Spinal cord (tissue), 10 donors: ENCODE results near the gene RAI14. TPM values are rescaled to one million over a fixed set of nuclear protein-coding genes. Genes with fewer than 3 reads are reported as not detected.

Source experiments
- DNase-seq, 6 donors: peaks; one replicate each; pipeline versions ENCODE4 v3.0.0 to v3.0.0-alpha.2; 2013 to 2015; ENCODE audit warnings: low spot score in 6 of 6, low read depth in 4 of 6
- H3K27ac ChIP-seq: one replicate; pipeline ENCODE4 v1.5.1; 2013; ENCODE audit warnings: low read depth, low read length, control low read depth
- H3K27me3 ChIP-seq: one replicate; pipeline ENCODE4 v1.6.1; 2013; ENCODE audit warnings: low read length; ENCODE audit not compliant: control insufficient read depth, insufficient read depth
- H3K36me3 ChIP-seq: one replicate; pipeline ENCODE4 v1.6.1; 2013; ENCODE audit warnings: low read length; ENCODE audit not compliant: control insufficient read depth, insufficient read depth
- H3K4me1 ChIP-seq: one replicate; pipeline ENCODE4 v1.6.1; 2013; ENCODE audit warnings: low read length; ENCODE audit not compliant: control insufficient read depth, insufficient read depth
- H3K4me3 ChIP-seq: one replicate; pipeline ENCODE4 v1.5.1; 2013; ENCODE audit warnings: low read depth, low read length, control low read depth
- H3K9me3 ChIP-seq: one replicate; pipeline ENCODE4 v1.6.1; 2013; ENCODE audit warnings: low read length; ENCODE audit not compliant: control insufficient read depth, insufficient read depth
- WGBS: methylation state at CpG from one replicate; pipeline ENCODE4 v1.1.5; 2013; ENCODE audit warnings: missing lambda C conversion rate; ENCODE audit not compliant: insufficient coverage; 5-methylcytosine and 5-hydroxymethylcytosine counted together
- polyA plus RNA-seq, 2 donors: library from polyadenylated mRNA; unstranded; fragments of 120-200 nt; gene quantifications; one replicate each; pipeline ENCODE4 v1.2.1, GENCODE V29; 2013; ENCODE audit not compliant: insufficient read length in 2 of 2
- total RNA-seq, 2 donors: library from RNA; depleted of rRNA in 1 of 2; stranded (reverse); fragments of 120-200 nt in 1 of 2; fragments of >200 nt in 1 of 2; gene quantifications; one replicate each; pipeline versions ENCODE4 v1.2.3 to v1.2.4, GENCODE V29; 2013 to 2014
- donor health status: healthy.

RAI14 gene
- total and polyA plus RNA-seq, 4 donors, result 17.3 to 48.8 (median 26.9) TPM

GRCh38 chr5:34843497-34843896, 187.4 kb downstream of the RAI14 start:
- DNase-seq, result no peak
- Histone ChIP-seq H3K4me3 (no peak overlapping the region), H3K27ac (no peak overlapping the region), H3K36me3 (no peaks in the 10 kb centered on the region), H3K27me3 (no peaks in the 10 kb centered on the region), H3K9me3 (no peaks in the 10 kb centered on the region), H3K4me1 (peaks cover 5% of the 10 kb centered on the region)
- WGBS, result 88% methylated on average over 1 of the region's 2 CpGs

- Histone ChIP-seq H3K4me3 (no peak overlapping the region), H3K9me3 (no peaks in the 10 kb centered on the region), H3K27ac (no peak overlapping the region), H3K4me1 (no peaks in the 10 kb centered on the region), H3K36me3 (no peaks in the 10 kb centered on the region), H3K27me3 (no peaks in the 10 kb centered on the region)
- no peak for DNase-seq
- 93% methylated on average over 2 of the region's 3 CpGs for WGBS
Observed at GRCh38 chr5:34844106-34844505, 188.0 kb downstream of the RAI14 start.

- H3K9me3 ChIP-seq, result no peaks in the 10 kb centered on the region
- no peaks in the 10 kb centered on the region for H3K36me3 ChIP-seq
- DNase-seq, result no peak
- H3K4me1 ChIP-seq, result no peaks in the 10 kb centered on the region
- no peak overlapping the region for H3K4me3 ChIP-seq
- H3K27ac ChIP-seq, result no peak overlapping the region
- no peaks in the 10 kb centered on the region for H3K27me3 ChIP-seq
- no CpG with 5 or more reads among the region's 4 CpGs for WGBS
Observed at GRCh38 chr5:34844999-34845398, 188.9 kb downstream of the RAI14 start.

- Histone ChIP-seq H3K27me3 (no peaks in the 10 kb centered on the region), H3K9me3 (no peaks in the 10 kb centered on the region), H3K4me3 (no peak overlapping the region), H3K27ac (no peak overlapping the region), H3K36me3 (no peaks in the 10 kb centered on the region), H3K4me1 (no peaks in the 10 kb centered on the region)
- DNase-seq, result no peak
Observed at GRCh38 chr5:34847056-34847455, 190.9 kb downstream of the RAI14 start.

GRCh38 chr5:34847552-34847951, 191.4 kb downstream of the RAI14 start:
- H3K27me3 ChIP-seq, result no peaks in the 10 kb centered on the region
- H3K4me1 ChIP-seq, result no peaks in the 10 kb centered on the region
- DNase-seq, result no peak
- WGBS, result 96% methylated on average over 4 of the region's 4 CpGs
- H3K9me3 ChIP-seq, result no peaks in the 10 kb centered on the region
- no peaks in the 10 kb centered on the region for H3K36me3 ChIP-seq
- H3K27ac ChIP-seq, result no peak overlapping the region
- no peak overlapping the region for H3K4me3 ChIP-seq

GRCh38 chr5:34848230-34848629, 192.1 kb downstream of the RAI14 start:
- Histone ChIP-seq H3K4me3 (no peak overlapping the region), H3K9me3 (no peaks in the 10 kb centered on the region), H3K4me1 (no peaks in the 10 kb centered on the region), H3K27ac (no peak overlapping the region), H3K36me3 (no peaks in the 10 kb centered on the region), H3K27me3 (no peaks in the 10 kb centered on the region)
- no CpG with 5 or more reads among the region's 2 CpGs for WGBS
- no peak for DNase-seq

GRCh38 chr5:34849253-34849652, 193.1 kb downstream of the RAI14 start:
- Histone ChIP-seq H3K27me3 (no peaks in the 10 kb centered on the region), H3K27ac (no peak overlapping the region), H3K36me3 (no peaks in the 10 kb centered on the region), H3K4me3 (no peak overlapping the region), H3K4me1 (no peaks in the 10 kb centered on the region), H3K9me3 (no peaks in the 10 kb centered on the region)
- no peak for DNase-seq
- WGBS, result no CpG with 5 or more reads among the region's 3 CpGs

- DNase-seq, result peak in 2 of 6 donors; percentile 39 to 72
- Histone ChIP-seq H3K27ac (no peak overlapping the region), H3K4me1 (no peaks in the 10 kb centered on the region), H3K9me3 (no peaks in the 10 kb centered on the region), H3K27me3 (no peaks in the 10 kb centered on the region), H3K36me3 (no peaks in the 10 kb centered on the region), H3K4me3 (no peak overlapping the region)
- WGBS, result 43% methylated on average over 2 of the region's 4 CpGs
Observed at GRCh38 chr5:34854459-34855174, 198.5 kb downstream of the RAI14 start.

GRCh38 chr5:34857161-34857560, 201.0 kb downstream of the RAI14 start:
- Histone ChIP-seq H3K27me3 (no peaks in the 10 kb centered on the region), H3K27ac (no peak overlapping the region)
- WGBS, result 83% methylated on average over 2 of the region's 3 CpGs

GRCh38 chr5:34857894-34858293, 201.8 kb downstream of the RAI14 start:
- whole genome bisulfite sequencing, result no CpG with 5 or more reads among the region's 1 CpG
- Histone ChIP-seq H3K27ac (no peak overlapping the region), H3K27me3 (no peaks in the 10 kb centered on the region), H3K4me3 (no peak overlapping the region), H3K9me3 (no peaks in the 10 kb centered on the region), H3K4me1 (no peaks in the 10 kb centered on the region), H3K36me3 (no peaks in the 10 kb centered on the region)
- DNase-seq, result no peak

More at GRCh38 chr5:34857161-34857560, 201.0 kb downstream of the RAI14 start:
- Histone ChIP-seq H3K4me3 (no peak overlapping the region), H3K36me3 (no peaks in the 10 kb centered on the region), H3K4me1 (no peaks in the 10 kb centered on the region), H3K9me3 (no peaks in the 10 kb centered on the region)
- DNase-seq, result no peak
